ENCODE data around the gene PARD3. TPM values are rescaled to one million over a fixed set of nuclear protein-coding genes. Genes with fewer than 3 reads are reported as not detected.

PARD3 gene
- total and polyA plus RNA-seq, 10 of the 15 experiments (the other 5 are each of a cell fraction or from before 2014, with no cell fraction given), result 2.6 to 43.1 (median 13.9) TPM

- TF ChIP-seq ZNF274 (IDR thresholded peaks at IDR 0.05; ENCODE audit: insufficient read depth, insufficient read length), result no peak
- no peak for TF ChIP-seq TCF3 (IDR thresholded peaks at IDR 0.05; ENCODE audit: borderline replicate concordance, insufficient read depth, low read depth, low read length)
- TF ChIP-seq EGR1 (IDR thresholded peaks at IDR 0.05; ENCODE audit: borderline replicate concordance in 1 of 2, low read depth in 2 of 2, low read length in 2 of 2), result no peak
- no peak for TF ChIP-seq CHD1 (IDR thresholded peaks at IDR 0.05; ENCODE audit: low read depth, low read length)
Observed at GRCh38 chr10:34769899-34770298, 45.2 kb downstream of the PARD3 start (continued).

DNA sequence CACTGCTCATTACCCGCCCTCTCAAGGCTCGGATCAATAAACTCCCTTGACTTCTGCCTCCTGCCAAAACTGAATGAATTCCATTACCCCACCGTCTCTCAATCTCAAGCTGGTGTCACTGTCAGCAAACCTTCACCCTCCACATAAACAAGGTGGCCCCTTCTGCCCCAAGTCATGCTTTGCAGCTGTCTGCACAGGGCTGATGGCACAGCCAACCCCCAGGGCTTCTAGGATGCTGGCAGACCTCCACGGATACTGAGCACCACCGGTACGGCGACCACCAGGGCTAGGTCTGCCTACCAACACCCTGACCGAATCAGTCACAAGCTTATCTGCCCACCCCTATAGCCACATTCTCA, 46.1 kb downstream of the PARD3 start:
- ATAC-seq, result no peak
- POLR2A ChIA-PET, result interaction anchor here (1.1 kb wide), 1 partner anchor 17 kb away, joined by 3 read pairs; no protein-coding TSS in a partner anchor
- Histone ChIP-seq H3K9ac (ENCODE audit: control insufficient read depth, insufficient read depth, low read length) (no peak overlapping the region), H3K9me3 (replicated peaks; ENCODE audit: control insufficient read depth, insufficient read depth, low read length) (no peaks in the 10 kb centered on the region), H4K20me1 (ENCODE audit: control insufficient read depth, insufficient read depth) (no peaks in the 10 kb centered on the region), H3K4me2 (ENCODE audit: control insufficient read depth, insufficient read depth) (no peak overlapping the region), H3K79me2 (ENCODE audit: control insufficient read depth, insufficient read depth, low read length) (no peaks in the 10 kb centered on the region), H3K27me3 (replicated peaks in 1 of 2; ENCODE audit: control insufficient read depth in 2 of 2, insufficient read depth in 2 of 2, low read length in 1 of 2) (no peaks in the 10 kb centered on the region), H3K4me3 (no peak overlapping the region), H3K4me1 (ENCODE audit: control insufficient read depth, insufficient read depth, low read length) (no peaks in the 10 kb centered on the region), H2AFZ (ENCODE audit: control insufficient read depth, low read depth, low read length) (no peak overlapping the region), H3K27ac (ENCODE audit: control insufficient read depth, insufficient read depth) (no peak overlapping the region), H3K36me3 (ENCODE audit: control insufficient read depth in 2 of 2, insufficient read depth in 2 of 2, low read length in 1 of 2) (no peaks in the 10 kb centered on the region)
- BruUV-seq (replicated peaks), result no TSS peak
- 65% methylated on average over 8 of the region's 8 CpGs for WGBS (ENCODE audit: insufficient coverage, insufficient replicate concordance, low lambda C conversion rate, missing lambda C conversion rate)
- DNase-seq (ENCODE audit: low read depth, low spot score), result no peak
- no peak for TF ChIP-seq FOXK2 (IDR thresholded peaks at IDR 0.05)
- no peak for TF ChIP-seq EED (IDR thresholded peaks at IDR 0.05; ENCODE audit: low read depth)
- TF ChIP-seq, protein P1, sequence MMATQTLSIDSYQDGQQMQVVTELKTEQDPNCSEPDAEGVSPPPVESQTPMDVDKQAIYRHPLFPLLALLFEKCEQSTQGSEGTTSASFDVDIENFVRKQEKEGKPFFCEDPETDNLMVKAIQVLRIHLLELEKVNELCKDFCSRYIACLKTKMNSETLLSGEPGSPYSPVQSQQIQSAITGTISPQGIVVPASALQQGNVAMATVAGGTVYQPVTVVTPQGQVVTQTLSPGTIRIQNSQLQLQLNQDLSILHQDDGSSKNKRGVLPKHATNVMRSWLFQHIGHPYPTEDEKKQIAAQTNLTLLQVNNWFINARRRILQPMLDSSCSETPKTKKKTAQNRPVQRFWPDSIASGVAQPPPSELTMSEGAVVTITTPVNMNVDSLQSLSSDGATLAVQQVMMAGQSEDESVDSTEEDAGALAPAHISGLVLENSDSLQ (IDR thresholded peaks at IDR 0.05), result no peak
- no peak for TF ChIP-seq ZBED1 (IDR thresholded peaks at IDR 0.05; ENCODE audit: borderline replicate concordance)
- no peak for TF ChIP-seq POLR2AphosphoS2 (IDR thresholded peaks at IDR 0.05; ENCODE audit: low read depth, low read length)
- TF ChIP-seq, protein P2, sequence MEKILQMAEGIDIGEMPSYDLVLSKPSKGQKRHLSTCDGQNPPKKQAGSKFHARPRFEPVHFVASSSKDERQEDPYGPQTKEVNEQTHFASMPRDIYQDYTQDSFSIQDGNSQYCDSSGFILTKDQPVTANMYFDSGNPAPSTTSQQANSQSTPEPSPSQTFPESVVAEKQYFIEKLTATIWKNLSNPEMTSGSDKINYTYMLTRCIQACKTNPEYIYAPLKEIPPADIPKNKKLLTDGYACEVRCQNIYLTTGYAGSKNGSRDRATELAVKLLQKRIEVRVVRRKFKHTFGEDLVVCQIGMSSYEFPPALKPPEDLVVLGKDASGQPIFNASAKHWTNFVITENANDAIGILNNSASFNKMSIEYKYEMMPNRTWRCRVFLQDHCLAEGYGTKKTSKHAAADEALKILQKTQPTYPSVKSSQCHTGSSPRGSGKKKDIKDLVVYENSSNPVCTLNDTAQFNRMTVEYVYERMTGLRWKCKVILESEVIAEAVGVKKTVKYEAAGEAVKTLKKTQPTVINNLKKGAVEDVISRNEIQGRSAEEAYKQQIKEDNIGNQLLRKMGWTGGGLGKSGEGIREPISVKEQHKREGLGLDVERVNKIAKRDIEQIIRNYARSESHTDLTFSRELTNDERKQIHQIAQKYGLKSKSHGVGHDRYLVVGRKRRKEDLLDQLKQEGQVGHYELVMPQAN (conservative IDR thresholded peaks at IDR 0.05), result no peak
- TF ChIP-seq CTCF (IDR thresholded peaks at IDR 0.05 in 2 of 3, conservative IDR thresholded peaks at IDR 0.05 in 1 of 3; ENCODE audit: control insufficient read depth in 2 of 3, extremely low read depth in 1 of 3, insufficient read depth in 1 of 3, low read depth in 3 of 3, low read length in 3 of 3), result no peak
- TF ChIP-seq CREM (IDR thresholded peaks at IDR 0.05; ENCODE audit: low read depth), result no peak
- no peak for TF ChIP-seq PAX5 (IDR thresholded peaks at IDR 0.05; ENCODE audit: borderline replicate concordance, low read depth, low read length)
- no peak for TF ChIP-seq ZNF217 (IDR thresholded peaks at IDR 0.05)
- no peak for TF ChIP-seq NR2C1 (IDR thresholded peaks at IDR 0.05)
- no peak for TF ChIP-seq NR2C2 (IDR thresholded peaks at IDR 0.05; ENCODE audit: borderline replicate concordance, control insufficient read depth, insufficient read length, low read depth)
- no peak for FAIRE-seq
- in situ Hi-C loops (cut with MboI) (no loop called here), intact Hi-C loops (cut with micrococcal nuclease; ENCODE audit: unreplicated experiment) (no loop called here)
- CTCF ChIA-PET, result interaction anchor here (0.8 to 1.1 kb wide), 3 partner anchors 10 to 114 kb away, joined by 3 read pairs; no protein-coding TSS in a partner anchor
- SMC1A ChIA-PET (ENCODE audit: uncharacterized antibody, unreplicated experiment), result interaction anchor here (1.4 to 2.3 kb wide), 2 partner anchors 11 to 12 kb away, joined by 4 to 7 read pairs; no protein-coding TSS in a partner anchor
- RAD21 ChIA-PET (ENCODE audit: unreplicated experiment), result interaction anchor here (1.0 to 1.5 kb wide), 4 partner anchors 10 to 45 kb away, joined by 3 to 6 read pairs (median 4); no protein-coding TSS in a partner anchor

All from GM12878 (cell line).